H1 (cell line): Measurements from ENCODE around the gene ASCL5. TPM values are rescaled to one million over a fixed set of nuclear protein-coding genes. Genes with fewer than 3 reads are reported as not detected.

ENCODE experiments used
- CTCF ChIA-PET: fragments of 300-600 bp; sonication (Branson Sonifier 250); formaldehyde crosslinking; loops from one replicate; lab custom pipeline; 2021; ENCODE audit not compliant: partially characterized antibody; lab: Charles Lee
- POLR2A ChIA-PET: fragments of 300-600 bp; sonication (Branson Sonifier 250); formaldehyde crosslinking; loops from one replicate; lab custom pipeline; 2021; ENCODE audit warnings: inconsistent platforms; ENCODE audit not compliant: partially characterized antibody; lab: Charles Lee
- DNase-seq, 2 experiments: peaks; one replicate each; pipeline versions ENCODE4 v3.0.0 to v3.0.0-alpha.2; 2010 to 2022; ENCODE audit warnings: low spot score in 2 of 2, low read depth in 1 of 2, mixed read lengths in 1 of 2
- FAIRE-seq: peaks from 2 replicates; lab custom pipeline; 2011; peaks lifted over from hg19 to GRCh38; lab: Jason Lieb, UNC
- H2AFZ ChIP-seq: 2 replicates; pipeline ENCODE4 v1.8.1; 2012; ENCODE audit warnings: low read length, inconsistent platforms
- H2AK5ac ChIP-seq: 2 replicates; pipeline ENCODE4 v1.6.1; 2013; ENCODE audit warnings: low read depth, low read length
- H2BK120ac ChIP-seq: replicated peaks from 2 replicates; pipeline ENCODE3; 2013; ENCODE audit warnings: low read depth, low read length, inconsistent platforms
- H2BK12ac ChIP-seq: 2 replicates; pipeline ENCODE4 v1.6.1; 2013; ENCODE audit warnings: low read depth, low read length
- H2BK15ac ChIP-seq: 2 replicates; pipeline ENCODE4 v1.6.1; 2013; ENCODE audit warnings: low read length
- H2BK20ac ChIP-seq: 2 replicates; pipeline ENCODE4 v1.6.1; 2013; ENCODE audit warnings: low read length
- H2BK5ac ChIP-seq: 2 replicates; pipeline ENCODE4 v1.6.1; 2013; ENCODE audit warnings: low read depth, low read length
- H3K14ac ChIP-seq: 2 replicates; pipeline ENCODE4 v1.6.1; 2013; ENCODE audit warnings: inconsistent platforms; ENCODE audit not compliant: insufficient read length
- H3K18ac ChIP-seq: 2 replicates; pipeline ENCODE4 v1.6.1; 2013; ENCODE audit warnings: low read length; ENCODE audit errors: extremely low read depth
- H3K23ac ChIP-seq: 2 replicates; pipeline ENCODE4 v1.6.1; 2013; ENCODE audit warnings: inconsistent platforms; ENCODE audit not compliant: insufficient read length
- H3K23me2 ChIP-seq: 2 replicates; pipeline ENCODE4 v1.6.1; 2013; ENCODE audit warnings: low read depth, low read length
- H3K27ac ChIP-seq: 2 replicates; pipeline ENCODE4 v1.6.1; 2011; ENCODE audit warnings: low read depth, low read length, inconsistent platforms
- H3K27me3 ChIP-seq, 4 experiments: replicated peaks in 1 of 4; 1 replicate in 1 of 4; 2 replicates in 3 of 4; pipeline versions ENCODE4 v1.6.1 to v1.8.1; 2011 to 2013; ENCODE audit warnings: low read length in 3 of 4, mild to moderate bottlenecking in 3 of 4, inconsistent platforms in 2 of 4, mixed read lengths in 2 of 4, moderate library complexity in 1 of 4; ENCODE audit not compliant: control insufficient read depth in 3 of 4, insufficient read depth in 3 of 4; ENCODE audit errors: extremely low read depth in 1 of 4
- H3K36me3 ChIP-seq, 4 experiments: 2 replicates each; pipeline versions ENCODE4 v1.6.1 to v1.8.1; 2011 to 2013; ENCODE audit warnings: mild to moderate bottlenecking in 4 of 4, low read length in 3 of 4, moderate library complexity in 2 of 4, control low read depth in 1 of 4, inconsistent platforms in 1 of 4; ENCODE audit not compliant: insufficient read depth in 4 of 4, control insufficient read depth in 2 of 4
- H3K4ac ChIP-seq: replicated peaks from 2 replicates; pipeline ENCODE3; 2013; ENCODE audit warnings: low read length, low read depth, mixed read lengths, inconsistent platforms; ENCODE audit not compliant: insufficient read length
- H3K4me1 ChIP-seq, 4 experiments: replicated peaks in 1 of 4; 1 replicate in 1 of 4; 2 replicates in 3 of 4; pipeline versions ENCODE4 v1.6.1 to v1.8.1; 2011 to 2013; ENCODE audit warnings: low read length in 3 of 4, inconsistent platforms in 2 of 4, mixed read lengths in 1 of 4; ENCODE audit not compliant: insufficient read depth in 4 of 4, control insufficient read depth in 3 of 4
- H3K4me2 ChIP-seq, 2 experiments: 2 replicates each; pipeline versions ENCODE4 v1.6.1 to v1.8.1; 2011 to 2013; ENCODE audit warnings: low read depth in 2 of 2, low read length in 2 of 2, control low read depth in 1 of 2, inconsistent platforms in 1 of 2, mild to moderate bottlenecking in 1 of 2; ENCODE audit not compliant: insufficient read depth in 1 of 2
- H3K4me3 ChIP-seq, 4 experiments: fragments of 200-600, 300-600 bp in 1 of 4; sonication (generic), shearing (Covaris generic), sonication (Bioruptor Twin) in 1 of 4; 2 replicates each; pipeline versions ENCODE4 v1.5.1 to v1.8.1; 2011 to 2016; ENCODE audit warnings: low read length in 4 of 4, low read depth in 3 of 4, control low read depth in 2 of 4, inconsistent platforms in 2 of 4, mild to moderate bottlenecking in 2 of 4, mixed read lengths in 1 of 4, moderate library complexity in 1 of 4; ENCODE audit not compliant: insufficient read depth in 2 of 4; ENCODE audit errors: extremely low read depth in 1 of 4
- H3K56ac ChIP-seq: replicated peaks from 2 replicates; pipeline ENCODE3; 2013; ENCODE audit warnings: low read depth, mild to moderate bottlenecking, mixed read lengths, low read length, inconsistent platforms; ENCODE audit not compliant: insufficient read length
- H3K79me1 ChIP-seq: 2 replicates; pipeline ENCODE4 v1.6.1; 2013; ENCODE audit warnings: low read depth, low read length, control low read depth
- H3K79me2 ChIP-seq, 2 experiments: 2 replicates each; pipeline versions ENCODE4 v1.6.1 to v1.8.1; 2012 to 2013; ENCODE audit warnings: low read length in 2 of 2, mild to moderate bottlenecking in 2 of 2, inconsistent platforms in 1 of 2; ENCODE audit not compliant: insufficient read depth in 2 of 2, control insufficient read depth in 1 of 2
- H3K9ac ChIP-seq, 4 experiments: replicated peaks in 1 of 4; 1 replicate in 1 of 4; 2 replicates in 3 of 4; pipeline versions ENCODE4 v1.6.1 to v1.8.1; 2011 to 2013; ENCODE audit warnings: low read depth in 3 of 4, low read length in 3 of 4, control low read depth in 2 of 4, mild to moderate bottlenecking in 2 of 4, moderate library complexity in 2 of 4, inconsistent platforms in 1 of 4; ENCODE audit errors: extremely low read depth in 1 of 4
- H3K9me3 ChIP-seq, 2 experiments: 2 replicates each; pipeline versions ENCODE4 v1.6.1 to v1.8.1; 2012 to 2013; ENCODE audit warnings: mild to moderate bottlenecking in 2 of 2, moderate library complexity in 2 of 2, control low read depth in 1 of 2, inconsistent platforms in 1 of 2, low read depth in 1 of 2, low read length in 1 of 2, mixed read lengths in 1 of 2; ENCODE audit not compliant: insufficient read depth in 2 of 2
- H4K20me1 ChIP-seq, 2 experiments: replicated peaks in 1 of 2; 2 replicates each; pipeline versions ENCODE3 to v1.8.1; 2011 to 2013; ENCODE audit warnings: inconsistent platforms in 2 of 2, low read length in 2 of 2, mild to moderate bottlenecking in 1 of 2; ENCODE audit not compliant: insufficient read depth in 2 of 2, control insufficient read depth in 1 of 2
- H4K5ac ChIP-seq: 2 replicates; pipeline ENCODE4 v1.6.1; 2013; ENCODE audit warnings: low read length, low read depth, mixed read lengths, inconsistent platforms; ENCODE audit not compliant: insufficient read length
- H4K8ac ChIP-seq: 2 replicates; pipeline ENCODE4 v1.8.0; 2013; ENCODE audit warnings: mild to moderate bottlenecking, moderate library complexity, low read length, inconsistent platforms; ENCODE audit not compliant: insufficient read depth; ENCODE audit errors: extremely low read depth
- H4K91ac ChIP-seq: replicated peaks from 2 replicates; pipeline ENCODE3; 2013; ENCODE audit warnings: low read length, mixed read lengths, inconsistent platforms; ENCODE audit not compliant: insufficient read length
- FOSL1 ChIP-seq: IDR thresholded peaks from 2 replicates; pipeline ENCODE4 v1.6.1; 2011; ENCODE audit warnings: mild to moderate bottlenecking, low read depth, low read length, moderate library complexity; ENCODE audit not compliant: insufficient read depth
- RFX5 ChIP-seq: IDR thresholded peaks from 2 replicates; pipeline ENCODE4 v1.6.1; 2011; ENCODE audit warnings: low read depth, low read length, improper control_type of control experiment, borderline replicate concordance
- RNF2 ChIP-seq: fragments of 200-900, 300-1000 bp; sonication (generic); IDR thresholded peaks from 2 replicates; pipeline ENCODE4 v1.7.1; 2016; ENCODE audit warnings: borderline replicate concordance, low read depth, mild to moderate bottlenecking, antibody characterized with exemption, low read length; ENCODE audit not compliant: poor library complexity, severe bottlenecking; ENCODE audit errors: missing control alignments
- TEAD4 ChIP-seq: IDR thresholded peaks from 2 replicates; pipeline ENCODE4 v1.6.1; 2012; ENCODE audit warnings: low read depth, low read length, inconsistent platforms, mixed read lengths
- WGBS, 2 experiments: shearing (Covaris generic) in 1 of 2; methylation state at CpG; one replicate each; pipeline versions ENCODE4 v1.1.6 to v1.1.7; 2013 to 2015; ENCODE audit warnings: low lambda C conversion rate in 2 of 2, mixed read lengths in 2 of 2, inconsistent platforms in 1 of 2, low coverage in 1 of 2, missing lambda C conversion rate in 1 of 2; ENCODE audit not compliant: insufficient replicate concordance in 2 of 2, insufficient coverage in 1 of 2, insufficient read length in 1 of 2; ENCODE audit errors: extremely low coverage in 1 of 2, missing lambda C conversion rate in 1 of 2; 5-methylcytosine and 5-hydroxymethylcytosine counted together
- polyA plus RNA-seq, 7 experiments: library from polyadenylated mRNA; depleted of rRNA in 3 of 7; stranded (reverse) in 5 of 7; unstranded in 2 of 7; fragments of >200 nt in 5 of 7; fragments of 200-250 nt in 2 of 7; gene quantifications; 1 replicate in 5 of 7; 2 replicates in 1 of 7; 4 replicates in 1 of 7; pipeline versions ENCODE4 v1.2.1 to v1.2.3, GENCODE V29; 2011 to 2013; ENCODE audit warnings: missing spikeins in 2 of 7, mixed read lengths in 2 of 7
- total RNA-seq: library from RNA; stranded (reverse); fragmentation: NEBNext Ultra II Directional; extraction: Animal tissue kit (Norgen Biotek cat#: 25700); gene quantifications from 2 replicates; pipeline ENCODE4 v1.2.1, GENCODE V29; 2021

Gene ASCL5
- total and polyA plus RNA-seq, 2 of the 8 experiments (the other 6 are each of a cell fraction or from before 2014, with no cell fraction given) = 0.29 to 0.41 TPM

DNA sequence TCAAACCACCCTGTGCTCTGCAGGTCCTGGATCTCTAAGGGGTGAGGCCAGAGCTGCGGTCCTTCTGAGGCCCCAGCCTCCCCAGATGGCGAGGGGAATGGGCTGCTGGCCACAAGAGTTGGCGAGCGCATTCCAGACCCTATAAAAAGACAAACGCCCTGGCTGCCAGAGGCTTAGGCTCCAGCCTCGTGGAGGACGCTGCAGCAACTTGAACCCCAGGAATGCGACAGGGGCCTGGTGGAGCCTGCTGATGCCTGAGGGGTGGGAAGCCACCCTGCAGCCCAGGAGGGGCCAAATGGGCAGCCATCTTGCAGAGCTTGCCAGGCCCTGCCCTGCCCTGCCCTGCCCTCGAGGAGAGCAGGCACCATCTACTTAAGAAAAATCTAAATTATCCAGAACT is 23.3 kb downstream of the ASCL5 start:
- no peaks in the 10 kb centered on the region for H3K79me2 ChIP-seq
- no peak overlapping the region for H2BK5ac ChIP-seq
- H3K4ac ChIP-seq = no peak overlapping the region
- no peaks in the 10 kb centered on the region for H4K20me1 ChIP-seq
- H3K4me1 ChIP-seq = peaks cover 0 to 4% (median 1%) of the 10 kb centered on the region in 4 experiments; a peak in 3 of 7 replicates
- ChIA-PET CTCF (interaction anchor here (0.6 to 3.6 kb wide), 10 partner anchors 8 to 69 kb away, joined by 3 to 22 read pairs (median 4); partner anchors contain the start of gene ASCL5), POLR2A (no interaction called here)
- H3K18ac ChIP-seq = no peak overlapping the region
- no peak overlapping the region for H2BK12ac ChIP-seq
- TF ChIP-seq RNF2 (no peak), RFX5 (no peak), TEAD4 (0 out of 2 replicates have a peak, but pooled peaks have one; percentile 14), FOSL1 (no peak)
- H3K14ac ChIP-seq = no peak overlapping the region
- DNase-seq (no peak), FAIRE-seq (no peak)
- no peaks in the 10 kb centered on the region for H3K9me3 ChIP-seq
- no peak overlapping the region; the same call in 1 of the 2 replicates for H4K8ac ChIP-seq
- no peak overlapping the region for H3K4me2 ChIP-seq
- no peak overlapping the region for H3K9ac ChIP-seq
- H4K5ac ChIP-seq = no peak overlapping the region
- H3K27ac ChIP-seq = no peak overlapping the region
- H2BK120ac ChIP-seq = no peak overlapping the region
- H2BK15ac ChIP-seq = no peak overlapping the region
- no peak overlapping the region for H2AFZ ChIP-seq
- H3K36me3 ChIP-seq = no peaks in the 10 kb centered on the region
- H3K4me3 ChIP-seq = no peak overlapping the region
- H3K23me2 ChIP-seq = no peaks in the 10 kb centered on the region
- H3K27me3 ChIP-seq = peaks cover 0 to 1% (median 0%) of the 10 kb centered on the region in 4 experiments; a peak in 1 of 7 replicates
- H2BK20ac ChIP-seq = no peak overlapping the region
- no peak overlapping the region for H2AK5ac ChIP-seq
- H3K23ac ChIP-seq = no peak overlapping the region
- WGBS, 2 experiments = 86% methylated on average over 9 of the region's 9 CpGs; no CpG with 5 or more reads in 1 of the 2 experiments
- no peak overlapping the region for H4K91ac ChIP-seq
- H3K56ac ChIP-seq = no peak overlapping the region
- H3K79me1 ChIP-seq = no peaks in the 10 kb centered on the region
